ENCODE measurements around the gene ETV7. TPM values are rescaled to one million over a fixed set of nuclear protein-coding genes. Genes with fewer than 3 reads are reported as not detected.

ETV7 gene
- total RNA-seq, 1 donor from 2014 or later, result not detected

GRCh38 chr6:36378936-36379335 lies 8.5 kb downstream of the ETV7 start:
- peaks cover 4% of the 10 kb centered on the region for H3K9me3 Mint-ChIP-seq (ENCODE audit: unreplicated experiment)
- TF ChIP-seq CTCF (IDR thresholded peaks at IDR 0.05; ENCODE audit: partially characterized antibody, unreplicated experiment), result no peak
- no peaks in the 10 kb centered on the region for H3K36me3 Mint-ChIP-seq (ENCODE audit: unreplicated experiment)
- H3K27ac Mint-ChIP-seq (ENCODE audit: unreplicated experiment), result no peak overlapping the region
- DNase-seq, result no peak
- H3K27me3 Mint-ChIP-seq (ENCODE audit: unreplicated experiment), result no peaks in the 10 kb centered on the region
- peaks cover 4% of the 10 kb centered on the region for H3K4me1 Mint-ChIP-seq (ENCODE audit: low read depth, unreplicated experiment)
- H3K4me3 Mint-ChIP-seq (ENCODE audit: unreplicated experiment), result no peak overlapping the region

GRCh38 chr6:36378243-36378920 lies 9.1 kb downstream of the ETV7 start:
- Mint-ChIP-seq H3K9me3 (ENCODE audit: unreplicated experiment) (peaks cover 4% of the 10 kb centered on the region), H3K4me1 (ENCODE audit: low read depth, unreplicated experiment) (peaks cover 4% of the 10 kb centered on the region), H3K36me3 (ENCODE audit: unreplicated experiment) (no peaks in the 10 kb centered on the region)

GRCh38 chr6:36377594-36377993 lies 9.9 kb downstream of the ETV7 start:
- peaks cover 3% of the 10 kb centered on the region for H3K4me1 Mint-ChIP-seq (ENCODE audit: low read depth, unreplicated experiment)
- peaks cover 2% of the 10 kb centered on the region for H3K9me3 Mint-ChIP-seq (ENCODE audit: unreplicated experiment)
- no peak overlapping the region for H3K4me3 Mint-ChIP-seq (ENCODE audit: unreplicated experiment)
- DNase-seq, result no peak
- TF ChIP-seq CTCF (IDR thresholded peaks at IDR 0.05; ENCODE audit: partially characterized antibody, unreplicated experiment), result no peak
- no peaks in the 10 kb centered on the region for H3K27me3 Mint-ChIP-seq (ENCODE audit: unreplicated experiment)
- no peaks in the 10 kb centered on the region for H3K36me3 Mint-ChIP-seq (ENCODE audit: unreplicated experiment)
- H3K27ac Mint-ChIP-seq (ENCODE audit: unreplicated experiment), result no peak overlapping the region

More at GRCh38 chr6:36378243-36378920, 9.1 kb downstream of the ETV7 start:
- Mint-ChIP-seq H3K27ac (ENCODE audit: unreplicated experiment) (no peak overlapping the region), H3K27me3 (ENCODE audit: unreplicated experiment) (no peaks in the 10 kb centered on the region), H3K4me3 (ENCODE audit: unreplicated experiment) (no peak overlapping the region)
- TF ChIP-seq CTCF (IDR thresholded peaks at IDR 0.05; ENCODE audit: partially characterized antibody, unreplicated experiment), result no peak
- no peak for DNase-seq

GRCh38 chr6:36376742-36377141 lies 10.7 kb downstream of the ETV7 start:
- H3K4me1 Mint-ChIP-seq (ENCODE audit: low read depth, unreplicated experiment), result peaks cover 2% of the 10 kb centered on the region
- H3K9me3 Mint-ChIP-seq (ENCODE audit: unreplicated experiment), result peaks cover 1% of the 10 kb centered on the region
- no peaks in the 10 kb centered on the region for H3K36me3 Mint-ChIP-seq (ENCODE audit: unreplicated experiment)

More at GRCh38 chr6:36376742-36377141, 10.7 kb downstream of the ETV7 start:
- no peak for DNase-seq
- Mint-ChIP-seq H3K4me3 (ENCODE audit: unreplicated experiment) (no peak overlapping the region), H3K27me3 (ENCODE audit: unreplicated experiment) (peaks cover 2% of the 10 kb centered on the region), H3K27ac (ENCODE audit: unreplicated experiment) (no peak overlapping the region)
- TF ChIP-seq CTCF (IDR thresholded peaks at IDR 0.05; ENCODE audit: partially characterized antibody, unreplicated experiment), result no peak

Data from glutamatergic neuron (in vitro differentiated cells).